Measurements from ENCODE around the gene TMED3. TPM values are rescaled to one million over a fixed set of nuclear protein-coding genes. Genes with fewer than 3 reads are reported as not detected.

Gene TMED3
- total RNA-seq, 4 donors from 2014 or later = 21.0 to 52.0 (median 26.8) TPM

DNA sequence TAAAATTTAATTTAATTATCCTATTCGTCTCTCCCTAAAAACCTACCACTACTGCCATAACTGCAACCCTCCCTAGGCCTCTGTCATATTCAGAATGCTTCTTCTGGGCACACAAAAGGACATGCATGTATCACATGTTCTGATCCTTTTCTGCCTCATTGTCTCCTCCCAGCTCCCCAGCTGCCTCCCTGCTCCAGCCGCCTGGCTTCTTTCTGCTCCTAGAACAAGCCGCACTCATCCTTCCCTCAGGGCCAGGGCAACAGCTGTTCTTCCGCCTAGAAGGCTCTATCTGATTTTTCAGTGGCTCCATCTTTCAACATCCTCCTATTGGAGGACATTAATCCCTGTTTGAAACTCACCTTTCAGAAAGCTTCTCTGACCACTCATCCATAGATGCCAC, 38.6 kb downstream of the TMED3 start:
- TF ChIP-seq CTCF (IDR thresholded peaks at IDR 0.05) = no peak
- TF ChIP-seq POLR2A (IDR thresholded peaks at IDR 0.05) = no peak
- no peaks in the 10 kb centered on the region for H3K9me3 ChIP-seq
- H3K4me1 ChIP-seq = no peaks in the 10 kb centered on the region
- no peak overlapping the region for H3K27ac ChIP-seq
- H3K27me3 ChIP-seq = no peaks in the 10 kb centered on the region
- no peak for DNase-seq
- H3K4me3 ChIP-seq = no peak overlapping the region
- H3K36me3 ChIP-seq = no peaks in the 10 kb centered on the region

GRCh38 chr15:79352206-79352605, 41.3 kb downstream of the TMED3 start:
- no peak for TF ChIP-seq CTCF (IDR thresholded peaks at IDR 0.05)
- TF ChIP-seq POLR2A (IDR thresholded peaks at IDR 0.05) = no peak
- Histone ChIP-seq H3K4me3 (no peak overlapping the region), H3K27ac (no peak overlapping the region)

GRCh38 chr15:79357566-79357965, 46.7 kb downstream of the TMED3 start:
- TF ChIP-seq POLR2A (IDR thresholded peaks at IDR 0.05) (no peak), CTCF (IDR thresholded peaks at IDR 0.05) (no peak)
- no peaks in the 10 kb centered on the region for H3K9me3 ChIP-seq
- DNase-seq = no peak
- no peaks in the 10 kb centered on the region for H3K4me1 ChIP-seq
- no peaks in the 10 kb centered on the region for H3K36me3 ChIP-seq
- no peaks in the 10 kb centered on the region for H3K27me3 ChIP-seq
- no peak overlapping the region for H3K27ac ChIP-seq
- no peak overlapping the region for H3K4me3 ChIP-seq

More at GRCh38 chr15:79352206-79352605, 41.3 kb downstream of the TMED3 start:
- no peaks in the 10 kb centered on the region for H3K9me3 ChIP-seq
- H3K4me1 ChIP-seq = no peaks in the 10 kb centered on the region
- H3K36me3 ChIP-seq = no peaks in the 10 kb centered on the region
- DNase-seq = no peak
- H3K27me3 ChIP-seq = no peaks in the 10 kb centered on the region

GRCh38 chr15:79358069-79358468, 47.2 kb downstream of the TMED3 start:
- no peak for DNase-seq
- Histone ChIP-seq H3K36me3 (no peaks in the 10 kb centered on the region), H3K27ac (no peak overlapping the region), H3K4me3 (no peak overlapping the region), H3K4me1 (no peaks in the 10 kb centered on the region), H3K27me3 (no peaks in the 10 kb centered on the region), H3K9me3 (no peaks in the 10 kb centered on the region)
- TF ChIP-seq POLR2A (IDR thresholded peaks at IDR 0.05) (no peak), CTCF (IDR thresholded peaks at IDR 0.05) (no peak)

DNA sequence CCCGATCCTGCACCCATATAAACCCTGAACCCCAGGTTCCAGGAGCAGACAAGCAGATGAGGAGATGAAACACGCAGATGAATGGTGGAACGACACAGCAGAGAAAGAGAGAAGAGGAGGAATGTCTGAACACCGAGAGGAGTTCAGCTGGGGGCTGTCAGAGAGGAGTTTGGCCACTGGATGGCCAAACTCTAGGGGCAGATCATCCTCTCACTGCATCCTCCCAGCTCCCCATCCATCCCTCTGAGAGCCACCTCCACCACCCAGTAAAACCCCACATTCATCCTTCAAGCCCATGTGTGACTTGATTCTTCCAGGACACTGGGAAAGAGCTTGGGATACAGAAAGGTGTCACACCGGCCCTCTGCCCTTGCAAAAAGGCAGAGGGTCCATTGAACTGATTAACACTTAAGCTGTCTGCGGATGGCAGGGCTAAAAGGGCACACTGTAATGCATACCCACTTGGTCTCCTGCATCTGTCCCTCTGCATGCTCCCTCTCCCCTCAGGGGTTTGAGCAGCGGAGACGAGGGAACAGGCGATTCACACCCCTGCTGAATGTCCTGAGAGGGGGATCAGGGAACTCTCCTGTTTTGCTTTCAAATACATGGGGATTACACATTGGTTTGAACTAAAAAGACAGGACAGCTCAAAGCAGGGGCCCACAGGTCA, 53.8 kb downstream of the TMED3 start:
- Histone ChIP-seq H3K4me1 (no peaks in the 10 kb centered on the region), H3K27me3 (no peaks in the 10 kb centered on the region), H3K36me3 (no peaks in the 10 kb centered on the region), H3K4me3 (no peak overlapping the region), H3K27ac (no peak overlapping the region), H3K9me3 (no peaks in the 10 kb centered on the region)
- no peak for DNase-seq
- TF ChIP-seq CTCF (IDR thresholded peaks at IDR 0.05) (no peak), POLR2A (IDR thresholded peaks at IDR 0.05) (no peak)

DNA sequence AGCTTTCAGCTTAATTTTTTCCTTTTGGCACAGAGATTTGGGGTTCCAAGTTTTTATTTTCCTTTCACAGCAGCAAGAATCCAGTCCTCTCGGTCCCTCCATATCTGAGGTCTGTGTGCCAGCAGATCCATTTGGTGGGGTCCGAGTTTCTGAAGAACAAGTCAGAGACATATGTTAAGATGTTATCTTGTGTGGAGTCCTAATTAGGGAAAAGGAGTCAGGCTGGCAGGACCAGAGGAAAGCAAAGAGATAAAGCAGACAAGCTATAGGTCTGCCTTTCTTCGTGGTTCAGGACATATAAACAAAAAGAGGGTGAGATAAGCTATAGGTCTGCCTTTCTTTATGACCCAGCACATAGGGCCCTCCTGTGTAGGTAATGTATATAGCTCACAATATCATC, 54.9 kb downstream of the TMED3 start:
- TF ChIP-seq POLR2A (IDR thresholded peaks at IDR 0.05) = no peak
- no peak overlapping the region for H3K27ac ChIP-seq
- H3K27me3 ChIP-seq = no peaks in the 10 kb centered on the region
- H3K4me1 ChIP-seq = no peaks in the 10 kb centered on the region
- no peaks in the 10 kb centered on the region for H3K9me3 ChIP-seq
- DNase-seq = no peak
- no peaks in the 10 kb centered on the region for H3K36me3 ChIP-seq
- H3K4me3 ChIP-seq = no peak overlapping the region
